ENCODE results near the gene EIF4G3. TPM values are rescaled to one million over a fixed set of nuclear protein-coding genes. Genes with fewer than 3 reads are reported as not detected.

The EIF4G3 gene
- polyA plus RNA-seq, 3 donors = 5.1 to 34.2 (median 5.8) TPM

DNA sequence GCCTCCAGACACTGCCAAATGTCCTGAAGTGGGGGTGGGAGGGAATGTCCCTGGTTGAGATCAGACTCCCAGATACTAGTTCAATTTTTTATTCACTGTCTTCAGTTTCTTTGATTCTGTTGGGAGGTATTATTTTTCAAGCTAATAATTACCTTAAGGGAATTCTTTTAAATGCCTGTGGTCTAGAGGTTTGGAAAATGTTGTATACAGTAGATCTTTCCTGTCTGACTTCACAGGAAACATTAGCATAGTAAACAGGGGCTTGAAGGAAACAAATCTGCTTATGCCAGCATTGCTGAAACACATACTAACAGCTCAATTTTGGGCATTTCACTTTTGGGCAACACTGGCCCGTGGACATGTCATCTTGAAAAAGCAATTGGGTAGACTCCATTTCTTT lies 305.3 kb downstream of the EIF4G3 start:
- no peak overlapping the region for H3K4me2 ChIP-seq (replicated peaks; ENCODE audit: extremely low read depth, low read length, poor library complexity, severe bottlenecking)
- WGBS (ENCODE audit: insufficient coverage) = 56% methylated on average over 1 of the region's 1 CpG
- Mint-ChIP-seq H3K4me3 (no peak overlapping the region), H3K27ac (no peak overlapping the region), H3K9me3 (no peaks in the 10 kb centered on the region), H3K4me1 (peaks cover 1% of the 10 kb centered on the region), H3K36me3 (peaks cover 24 to 35% of the 10 kb centered on the region in 2 donors), H3K27me3 (ENCODE audit: low read depth in 3 of 3) (no peaks in the 10 kb centered on the region)
- intact Hi-C loops (cut with micrococcal nuclease) = no loop called here
- no peaks in the 10 kb centered on the region for H3K9me3 ChIP-seq (replicated peaks in 1 of 2; ENCODE audit: control insufficient read depth in 1 of 2, insufficient read depth in 1 of 2, low read length in 2 of 2)
- H3K79me2 ChIP-seq (ENCODE audit: insufficient read depth, low read length) = no peaks in the 10 kb centered on the region
- no peak overlapping the region for H3K27ac ChIP-seq (ENCODE audit: low read depth in 1 of 2, low read length in 2 of 2)
- DNase-seq = no peak
- H3K4me3 ChIP-seq (replicated peaks in 1 of 3; ENCODE audit: low read depth in 2 of 3, low read length in 3 of 3) = no peak overlapping the region
- TF ChIP-seq, protein P1, sequence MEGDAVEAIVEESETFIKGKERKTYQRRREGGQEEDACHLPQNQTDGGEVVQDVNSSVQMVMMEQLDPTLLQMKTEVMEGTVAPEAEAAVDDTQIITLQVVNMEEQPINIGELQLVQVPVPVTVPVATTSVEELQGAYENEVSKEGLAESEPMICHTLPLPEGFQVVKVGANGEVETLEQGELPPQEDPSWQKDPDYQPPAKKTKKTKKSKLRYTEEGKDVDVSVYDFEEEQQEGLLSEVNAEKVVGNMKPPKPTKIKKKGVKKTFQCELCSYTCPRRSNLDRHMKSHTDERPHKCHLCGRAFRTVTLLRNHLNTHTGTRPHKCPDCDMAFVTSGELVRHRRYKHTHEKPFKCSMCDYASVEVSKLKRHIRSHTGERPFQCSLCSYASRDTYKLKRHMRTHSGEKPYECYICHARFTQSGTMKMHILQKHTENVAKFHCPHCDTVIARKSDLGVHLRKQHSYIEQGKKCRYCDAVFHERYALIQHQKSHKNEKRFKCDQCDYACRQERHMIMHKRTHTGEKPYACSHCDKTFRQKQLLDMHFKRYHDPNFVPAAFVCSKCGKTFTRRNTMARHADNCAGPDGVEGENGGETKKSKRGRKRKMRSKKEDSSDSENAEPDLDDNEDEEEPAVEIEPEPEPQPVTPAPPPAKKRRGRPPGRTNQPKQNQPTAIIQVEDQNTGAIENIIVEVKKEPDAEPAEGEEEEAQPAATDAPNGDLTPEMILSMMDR (IDR thresholded peaks at IDR 0.05) = no peak
- H3K36me3 ChIP-seq (replicated peaks in 1 of 2; ENCODE audit: control insufficient read depth in 1 of 2, insufficient read depth in 2 of 2, low read length in 2 of 2) = peaks cover 0 to 37% of the 10 kb centered on the region in 2 donors
- H3K4me1 ChIP-seq (ENCODE audit: control insufficient read depth in 1 of 2, insufficient read depth in 2 of 2, low read length in 2 of 2) = peaks cover 0 to 13% of the 10 kb centered on the region in 2 donors
- no peaks in the 10 kb centered on the region for H4K20me1 ChIP-seq (ENCODE audit: insufficient read depth, low read length)
- H2AFZ ChIP-seq (ENCODE audit: insufficient read depth, low read depth, low read length, poor library complexity, severe bottlenecking) = no peak overlapping the region
- no peak overlapping the region for H3K9ac ChIP-seq (ENCODE audit: insufficient read depth, low read length, poor library complexity, severe bottlenecking)
- no peaks in the 10 kb centered on the region for H3K27me3 ChIP-seq (ENCODE audit: control insufficient read depth in 2 of 2, insufficient read depth in 2 of 2, low read length in 2 of 2)

- peaks cover 0 to 40% of the 10 kb centered on the region in 2 donors for H3K36me3 ChIP-seq (replicated peaks in 1 of 2; ENCODE audit: control insufficient read depth in 1 of 2, insufficient read depth in 2 of 2, low read length in 2 of 2)
- TF ChIP-seq, protein P1 (IDR thresholded peaks at IDR 0.05) = no peak
- intact Hi-C loops (cut with micrococcal nuclease) = no loop called here
- H3K27me3 Mint-ChIP-seq (ENCODE audit: low read depth in 3 of 3) = no peaks in the 10 kb centered on the region
- no peaks in the 10 kb centered on the region for H3K9me3 ChIP-seq (replicated peaks in 1 of 2; ENCODE audit: control insufficient read depth in 1 of 2, insufficient read depth in 1 of 2, low read length in 2 of 2)
- no peak overlapping the region for H3K27ac Mint-ChIP-seq
- H3K4me2 ChIP-seq (replicated peaks; ENCODE audit: extremely low read depth, low read length, poor library complexity, severe bottlenecking) = no peak overlapping the region
- no peak overlapping the region for H3K4me3 ChIP-seq (replicated peaks in 1 of 3; ENCODE audit: low read depth in 2 of 3, low read length in 3 of 3)
- DNase-seq = no peak
- H3K27me3 ChIP-seq (ENCODE audit: control insufficient read depth in 2 of 2, insufficient read depth in 2 of 2, low read length in 2 of 2) = no peaks in the 10 kb centered on the region
- H3K9ac ChIP-seq (ENCODE audit: insufficient read depth, low read length, poor library complexity, severe bottlenecking) = no peak overlapping the region
- no CpG with 5 or more reads among the region's 1 CpG for WGBS (ENCODE audit: insufficient coverage)
- no peak overlapping the region for H3K4me3 Mint-ChIP-seq
- peaks cover 24 to 35% of the 10 kb centered on the region in 2 donors for H3K36me3 Mint-ChIP-seq
- no peak overlapping the region for H2AFZ ChIP-seq (ENCODE audit: insufficient read depth, low read depth, low read length, poor library complexity, severe bottlenecking)
- no peak overlapping the region for H3K27ac ChIP-seq (ENCODE audit: low read depth in 1 of 2, low read length in 2 of 2)
- H3K4me1 ChIP-seq (ENCODE audit: control insufficient read depth in 1 of 2, insufficient read depth in 2 of 2, low read length in 2 of 2) = peaks cover 0 to 9% of the 10 kb centered on the region in 2 donors
- H3K9me3 Mint-ChIP-seq = no peaks in the 10 kb centered on the region
- peaks cover 1% of the 10 kb centered on the region for H3K4me1 Mint-ChIP-seq
- H3K79me2 ChIP-seq (ENCODE audit: insufficient read depth, low read length) = no peaks in the 10 kb centered on the region
- no peaks in the 10 kb centered on the region for H4K20me1 ChIP-seq (ENCODE audit: insufficient read depth, low read length)
Measured at GRCh38 chr1:20870718-20871117, 306.0 kb downstream of the EIF4G3 start.
